ENCODE measurements around the gene PROSER3. TPM values are rescaled to one million over a fixed set of nuclear protein-coding genes. Genes with fewer than 3 reads are reported as not detected.

Gene PROSER3
- total and polyA plus RNA-seq, 2 of the 13 experiments (the other 11 are each of a cell fraction or from before 2014, with no cell fraction given) = 5.1 to 5.7 TPM

DNA sequence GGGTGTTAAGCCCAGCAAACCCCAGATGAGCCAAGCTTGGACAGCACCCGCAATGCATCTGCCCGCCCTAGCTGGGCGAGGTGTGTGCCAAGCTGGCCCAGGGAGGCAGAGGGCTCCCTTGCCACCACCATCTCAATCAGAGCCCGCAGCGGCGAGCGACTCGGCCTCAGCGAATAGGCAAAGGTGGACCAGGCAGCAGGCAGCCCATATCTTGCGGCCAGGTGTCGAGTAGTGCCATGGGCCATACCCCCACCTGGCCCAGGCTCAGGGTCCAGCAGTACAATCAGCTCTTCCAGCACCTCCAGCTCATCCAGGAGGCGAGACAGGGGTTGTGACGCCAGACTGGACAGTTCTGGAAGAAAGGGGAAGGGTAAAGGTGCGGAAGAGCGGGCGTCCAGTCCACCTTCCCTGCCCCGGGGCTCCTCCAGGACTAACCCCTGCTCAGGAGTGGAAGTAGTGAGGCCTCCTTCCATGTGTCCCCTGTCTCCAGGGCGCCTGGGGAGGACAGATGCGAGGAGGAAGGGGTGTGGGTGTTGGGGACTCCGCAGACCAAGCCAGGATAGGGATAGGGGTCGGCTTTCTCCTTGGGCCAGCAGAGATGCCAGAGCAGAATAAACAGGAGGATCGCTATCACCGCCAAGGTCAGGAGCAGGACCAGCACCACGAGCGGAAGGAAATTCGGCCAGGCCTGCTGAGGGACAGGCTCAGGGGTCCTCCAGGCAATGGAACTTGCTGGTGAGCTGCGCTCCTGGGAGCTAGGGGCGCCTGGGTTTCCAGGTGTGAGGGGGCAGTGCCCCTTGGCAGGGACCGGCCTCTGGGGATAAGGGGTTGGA lies 18.5 kb upstream of the PROSER3 start:
- ChIA-PET CTCF (ENCODE audit: low intra/inter-chr PET ratio, low total read pairs) (interaction anchor here (1.4 kb wide), 1 partner anchor 46 kb away, joined by 3 read pairs; no protein-coding TSS in a partner anchor), POLR2A (interaction anchor here (1.0 to 4.6 kb wide), 15 partner anchors 9 to 192 kb away, joined by 3 to 69 read pairs (median 7); partner anchors contain the start of genes HSPB6, LIN37 and PROSER3)
- Histone ChIP-seq H3K4me1 (ENCODE audit: insufficient read depth, low read length) (peaks cover 27% of the 10 kb centered on the region), H3K79me2 (ENCODE audit: insufficient read depth, low read length) (no peaks in the 10 kb centered on the region), H3K4me3 (replicated peaks in 1 of 3; ENCODE audit: insufficient read depth in 1 of 3, low read depth in 2 of 3, low read length in 3 of 3) (peak overlapping the region; percentile 65 to 84 (median 80)), H3K9ac (ENCODE audit: insufficient read depth, low read depth, low read length) (peak overlapping the region; percentile 70), H3K9me3 (ENCODE audit: low read length) (no peaks in the 10 kb centered on the region), H3K27me3 (ENCODE audit: control insufficient read depth in 1 of 2, insufficient read depth in 2 of 2, low read length in 2 of 2) (no peaks in the 10 kb centered on the region), H3K4me2 (ENCODE audit: low read depth, low read length) (peak overlapping the region; percentile 84), H3K36me3 (replicated peaks in 1 of 2; ENCODE audit: control insufficient read depth in 1 of 2, insufficient read depth in 2 of 2, low read length in 2 of 2) (peaks cover 14 to 43% of the 10 kb centered on the region in 2 experiments; a peak in 4 of 5 replicates), H3K27ac (ENCODE audit: extremely low read length, insufficient read depth, low read length) (peak overlapping the region; percentile 89), H2AFZ (ENCODE audit: low read length) (no peak overlapping the region), H4K20me1 (ENCODE audit: insufficient read depth, low read length) (no peaks in the 10 kb centered on the region)
- intact Hi-C loops (cut with micrococcal nuclease; ENCODE audit: unreplicated experiment) (loop anchor here (2.0 to 10.0 kb wide), 2 partner anchors 21 to 45 kb away; partner anchors contain the start of gene KMT2B), in situ Hi-C loops (cut with HindIII; ENCODE audit: extremely low pct_ligation_motif_present, low pct_unique_long_range_greater_than_20kb) (no loop called here)
- no peak for FAIRE-seq
- WGBS (ENCODE audit: low lambda C conversion rate) = 88% methylated on average over 24 of the region's 29 CpGs
- no peak for DNase-seq (ENCODE audit: low spot score)
- no peak for ATAC-seq
- BruUV-seq (replicated peaks) = no TSS peak
- TF ChIP-seq HNRNPL (IDR thresholded peaks at IDR 0.05; ENCODE audit: low read depth, low read length) = 0 out of 2 replicates have a peak, but pooled peaks have one; percentile 46
- TF ChIP-seq, protein P1, sequence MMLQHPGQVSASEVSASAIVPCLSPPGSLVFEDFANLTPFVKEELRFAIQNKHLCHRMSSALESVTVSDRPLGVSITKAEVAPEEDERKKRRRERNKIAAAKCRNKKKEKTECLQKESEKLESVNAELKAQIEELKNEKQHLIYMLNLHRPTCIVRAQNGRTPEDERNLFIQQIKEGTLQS (CRISPR knock-in tag; IDR thresholded peaks at IDR 0.05) = no peak
- TF ChIP-seq PCBP1 (IDR thresholded peaks at IDR 0.05; ENCODE audit: borderline replicate concordance, low read depth, low read length) = no peak
- peak; percentile 8 for TF ChIP-seq AGO1 (IDR thresholded peaks at IDR 0.05; ENCODE audit: low read depth, low read length, poor library complexity, severe bottlenecking)
- 0 out of 2 replicates have a peak, but pooled peaks have one; percentile 11 for TF ChIP-seq ZNF350 (CRISPR knock-in tag; IDR thresholded peaks at IDR 0.05; ENCODE audit: borderline replicate concordance, low read depth)
- TF ChIP-seq YY1 (IDR thresholded peaks at IDR 0.05; ENCODE audit: insufficient read depth, insufficient replicate concordance, low read depth, low read length) = no peak
- TF ChIP-seq POLR2G (IDR thresholded peaks at IDR 0.05; ENCODE audit: low read depth, low read length) = peak; percentile 49
- TF ChIP-seq HOXA7 (CRISPR knock-in tag; IDR thresholded peaks at IDR 0.05) = no peak
- TF ChIP-seq NFRKB (IDR thresholded peaks at IDR 0.05) = no peak
- peak; percentile 58; the same call in 1 of the 2 replicates for TF ChIP-seq RBFOX2 (IDR thresholded peaks at IDR 0.05; ENCODE audit: low read depth, low read length)
- no peak for TF ChIP-seq EP300 (IDR thresholded peaks at IDR 0.05; ENCODE audit: low read depth in 2 of 2, low read length in 2 of 2)
- no peak for TF ChIP-seq EP300 (CRISPR knock-in tag; IDR thresholded peaks at IDR 0.05; ENCODE audit: borderline replicate concordance)
- no peak for TF ChIP-seq ZNF790 (CRISPR knock-in tag; IDR thresholded peaks at IDR 0.05; ENCODE audit: borderline replicate concordance)
- TF ChIP-seq, protein P2, sequence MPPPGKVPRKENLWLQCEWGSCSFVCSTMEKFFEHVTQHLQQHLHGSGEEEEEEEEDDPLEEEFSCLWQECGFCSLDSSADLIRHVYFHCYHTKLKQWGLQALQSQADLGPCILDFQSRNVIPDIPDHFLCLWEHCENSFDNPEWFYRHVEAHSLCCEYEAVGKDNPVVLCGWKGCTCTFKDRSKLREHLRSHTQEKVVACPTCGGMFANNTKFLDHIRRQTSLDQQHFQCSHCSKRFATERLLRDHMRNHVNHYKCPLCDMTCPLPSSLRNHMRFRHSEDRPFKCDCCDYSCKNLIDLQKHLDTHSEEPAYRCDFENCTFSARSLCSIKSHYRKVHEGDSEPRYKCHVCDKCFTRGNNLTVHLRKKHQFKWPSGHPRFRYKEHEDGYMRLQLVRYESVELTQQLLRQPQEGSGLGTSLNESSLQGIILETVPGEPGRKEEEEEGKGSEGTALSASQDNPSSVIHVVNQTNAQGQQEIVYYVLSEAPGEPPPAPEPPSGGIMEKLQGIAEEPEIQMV (CRISPR knock-in tag; IDR thresholded peaks at IDR 0.05; ENCODE audit: low read depth) = no peak
- TF ChIP-seq, protein P3, sequence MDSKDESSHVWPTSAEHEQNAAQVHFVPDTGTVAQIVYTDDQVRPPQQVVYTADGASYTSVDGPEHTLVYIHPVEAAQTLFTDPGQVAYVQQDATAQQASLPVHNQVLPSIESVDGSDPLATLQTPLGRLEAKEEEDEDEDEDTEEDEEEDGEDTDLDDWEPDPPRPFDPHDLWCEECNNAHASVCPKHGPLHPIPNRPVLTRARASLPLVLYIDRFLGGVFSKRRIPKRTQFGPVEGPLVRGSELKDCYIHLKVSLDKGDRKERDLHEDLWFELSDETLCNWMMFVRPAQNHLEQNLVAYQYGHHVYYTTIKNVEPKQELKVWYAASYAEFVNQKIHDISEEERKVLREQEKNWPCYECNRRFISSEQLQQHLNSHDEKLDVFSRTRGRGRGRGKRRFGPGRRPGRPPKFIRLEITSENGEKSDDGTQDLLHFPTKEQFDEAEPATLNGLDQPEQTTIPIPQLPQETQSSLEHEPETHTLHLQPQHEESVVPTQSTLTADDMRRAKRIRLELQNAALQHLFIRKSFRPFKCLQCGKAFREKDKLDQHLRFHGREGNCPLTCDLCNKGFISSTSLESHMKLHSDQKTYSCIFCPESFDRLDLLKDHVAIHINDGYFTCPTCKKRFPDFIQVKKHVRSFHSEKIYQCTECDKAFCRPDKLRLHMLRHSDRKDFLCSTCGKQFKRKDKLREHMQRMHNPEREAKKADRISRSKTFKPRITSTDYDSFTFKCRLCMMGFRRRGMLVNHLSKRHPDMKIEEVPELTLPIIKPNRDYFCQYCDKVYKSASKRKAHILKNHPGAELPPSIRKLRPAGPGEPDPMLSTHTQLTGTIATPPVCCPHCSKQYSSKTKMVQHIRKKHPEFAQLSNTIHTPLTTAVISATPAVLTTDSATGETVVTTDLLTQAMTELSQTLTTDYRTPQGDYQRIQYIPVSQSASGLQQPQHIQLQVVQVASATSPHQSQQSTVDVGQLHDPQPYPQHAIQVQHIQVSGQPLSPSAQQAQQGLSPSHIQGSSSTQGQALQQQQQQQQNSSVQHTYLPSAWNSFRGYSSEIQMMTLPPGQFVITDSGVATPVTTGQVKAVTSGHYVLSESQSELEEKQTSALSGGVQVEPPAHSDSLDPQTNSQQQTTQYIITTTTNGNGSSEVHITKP (CRISPR knock-in tag; IDR thresholded peaks at IDR 0.05; ENCODE audit: low read depth) = no peak
- TF ChIP-seq ZNF546 (CRISPR knock-in tag; conservative IDR thresholded peaks at IDR 0.05) = no peak
- TF ChIP-seq TMF1 (CRISPR knock-in tag; IDR thresholded peaks at IDR 0.05; ENCODE audit: low read depth) = no peak
- peak; percentile 95 for TF ChIP-seq AGO2 (optimal IDR thresholded peaks at IDR 0.05; ENCODE audit: low read depth, low read length)

Measured in HepG2 (cell line).